ENCODE measurements around the gene KRT15. TPM values are rescaled to one million over a fixed set of nuclear protein-coding genes. Genes with fewer than 3 reads are reported as not detected.

Gene KRT15
- polyA plus RNA-seq, 12 donors: 0.13 to 365 (median 3.4) TPM; not detected in 5

DNA sequence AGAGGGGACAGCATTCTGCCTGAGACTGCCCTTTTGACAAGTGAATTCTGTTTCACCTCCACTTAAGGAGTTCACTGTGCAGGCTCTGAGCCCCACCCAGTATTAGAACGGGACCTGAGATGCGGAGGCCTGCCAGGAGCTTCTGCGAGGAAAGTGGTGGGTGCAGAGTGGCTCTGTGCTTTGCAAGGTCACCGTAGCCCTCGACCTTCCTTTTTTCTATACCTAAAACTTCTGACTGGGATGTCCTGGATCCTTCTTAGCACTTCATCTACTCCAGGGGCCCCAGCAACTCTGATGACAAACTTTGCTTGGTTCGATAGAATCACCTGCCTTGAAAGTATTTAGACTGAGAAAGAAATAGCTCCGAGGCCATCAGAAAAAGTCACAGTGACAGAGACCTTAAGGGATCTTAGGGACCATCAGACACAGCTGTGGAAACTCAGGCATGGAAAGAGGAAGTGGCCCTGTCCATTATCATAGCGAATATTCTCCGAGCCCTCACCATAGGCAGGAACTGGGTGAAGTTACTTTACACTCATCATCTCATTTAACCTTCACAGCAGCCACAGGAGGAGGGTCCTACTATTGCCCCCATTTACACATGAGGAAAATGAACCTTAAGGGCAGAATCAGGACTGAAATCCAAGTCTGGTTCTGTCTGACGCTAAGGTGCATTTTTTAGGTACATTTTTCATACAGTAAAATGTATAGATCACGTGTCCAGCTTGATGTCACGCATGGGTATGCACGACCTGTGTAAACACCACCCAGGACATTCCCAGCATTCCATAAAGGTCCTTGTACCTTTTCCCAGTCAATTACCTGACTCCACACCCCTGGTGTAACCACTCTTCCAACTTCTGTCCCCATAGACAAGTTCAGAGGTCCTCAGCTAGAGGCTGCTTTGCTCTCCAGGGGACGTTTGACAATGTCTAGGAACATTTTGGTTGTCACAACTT is 12.6 kb downstream of the KRT15 start:
- no peak for DNase-seq

DNA sequence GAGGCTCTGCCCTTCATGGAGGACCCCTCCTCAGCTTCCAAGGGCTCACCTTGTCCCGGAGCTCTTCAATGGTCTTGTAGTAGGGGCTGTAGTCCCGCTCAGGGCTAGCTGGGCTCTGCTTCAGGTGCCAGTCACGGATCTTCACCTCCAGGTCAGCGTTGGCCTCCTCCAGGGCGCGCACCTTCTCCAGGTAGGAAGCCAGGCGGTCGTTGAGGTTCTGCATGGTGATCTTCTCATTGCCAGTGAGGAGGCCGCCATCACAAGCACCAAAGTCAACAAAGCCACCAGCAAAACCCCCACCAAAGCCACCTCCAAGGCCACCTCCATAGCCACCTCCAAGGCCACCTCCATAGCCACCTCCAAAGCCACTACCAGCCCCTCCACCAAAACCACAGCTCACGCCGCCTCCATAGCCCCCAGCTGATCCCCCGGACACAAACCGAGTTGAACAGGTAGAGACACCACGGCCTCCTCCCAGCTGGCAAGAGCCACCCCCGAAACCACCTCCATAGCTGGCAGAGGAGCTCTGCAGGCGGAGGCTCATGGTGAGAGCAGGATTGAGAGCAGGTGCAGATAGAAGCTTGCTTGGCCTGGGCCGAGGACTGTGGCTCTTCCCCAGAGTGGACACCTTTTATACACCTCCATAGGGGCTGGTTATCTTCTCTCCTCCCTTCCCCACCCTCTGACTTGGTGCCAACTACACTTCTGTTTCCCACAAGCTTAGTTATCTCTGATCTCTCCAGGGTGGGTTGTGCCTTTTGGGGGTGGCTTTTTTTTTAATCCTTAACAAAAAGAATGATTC is 13.5 kb downstream of the KRT15 start, which contains the start of gene KRT13:
TSS of gene KRT13 (minus strand) at position 606 of the 802 bp plus-strand sequence. CDS start at position 544, 62 bp downstream.
- DNase-seq: no peak

DNA sequence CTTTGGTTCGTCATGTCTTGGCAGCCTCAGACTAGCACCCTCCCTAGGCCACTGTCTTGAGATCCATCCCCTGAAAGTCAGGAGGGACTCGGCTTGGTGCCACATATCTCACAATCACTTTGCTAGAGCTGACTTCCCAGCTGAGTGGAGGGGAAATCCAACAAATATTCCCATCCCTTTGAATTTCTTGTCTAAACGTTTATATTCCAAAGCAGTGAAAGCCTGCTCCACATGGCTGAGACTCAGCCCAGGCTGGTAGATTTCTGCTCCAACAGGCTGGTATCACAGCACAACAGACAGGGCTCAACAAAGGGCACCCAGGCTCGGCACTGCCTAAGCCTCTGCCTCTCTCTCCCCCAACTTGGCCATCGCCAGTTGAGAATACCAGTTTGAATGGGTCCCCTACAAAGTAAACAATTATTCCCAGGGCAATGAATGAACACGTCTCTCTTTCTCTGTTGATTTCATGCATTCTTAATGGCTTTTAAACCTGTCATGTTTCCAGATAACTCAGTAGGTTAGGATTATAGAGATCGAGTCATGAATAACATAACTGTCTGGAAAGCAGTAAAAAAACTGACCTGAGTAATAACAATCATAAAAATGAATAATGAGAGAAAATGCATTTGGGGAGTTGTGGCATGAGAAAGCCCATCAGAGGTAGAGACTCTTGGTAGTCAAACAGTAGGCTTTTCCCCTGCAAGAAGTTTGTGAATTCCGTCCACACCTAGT is 14.3 kb downstream of the KRT15 start:
- DNase-seq: no peak

DNA sequence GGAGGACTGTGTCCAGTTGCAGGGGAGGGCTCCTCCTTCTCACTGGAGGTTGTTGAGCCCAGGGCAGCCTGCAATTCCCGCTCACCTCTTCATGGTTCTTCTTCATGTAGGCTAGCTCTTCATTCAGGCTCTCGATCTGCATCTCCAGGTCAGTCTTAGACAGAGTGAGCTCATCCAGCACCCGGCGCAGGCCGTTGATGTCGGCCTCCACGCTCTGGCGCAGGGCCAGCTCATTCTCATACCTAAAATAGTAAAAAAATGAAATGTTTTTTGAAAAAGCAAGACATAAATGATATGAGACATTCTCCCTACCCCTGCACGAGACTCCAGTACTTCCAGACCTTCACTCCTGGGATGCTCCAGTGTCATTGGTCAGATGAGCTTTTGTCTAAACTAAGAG is 15.5 kb downstream of the KRT15 start:
- DNase-seq: no peak

DNA sequence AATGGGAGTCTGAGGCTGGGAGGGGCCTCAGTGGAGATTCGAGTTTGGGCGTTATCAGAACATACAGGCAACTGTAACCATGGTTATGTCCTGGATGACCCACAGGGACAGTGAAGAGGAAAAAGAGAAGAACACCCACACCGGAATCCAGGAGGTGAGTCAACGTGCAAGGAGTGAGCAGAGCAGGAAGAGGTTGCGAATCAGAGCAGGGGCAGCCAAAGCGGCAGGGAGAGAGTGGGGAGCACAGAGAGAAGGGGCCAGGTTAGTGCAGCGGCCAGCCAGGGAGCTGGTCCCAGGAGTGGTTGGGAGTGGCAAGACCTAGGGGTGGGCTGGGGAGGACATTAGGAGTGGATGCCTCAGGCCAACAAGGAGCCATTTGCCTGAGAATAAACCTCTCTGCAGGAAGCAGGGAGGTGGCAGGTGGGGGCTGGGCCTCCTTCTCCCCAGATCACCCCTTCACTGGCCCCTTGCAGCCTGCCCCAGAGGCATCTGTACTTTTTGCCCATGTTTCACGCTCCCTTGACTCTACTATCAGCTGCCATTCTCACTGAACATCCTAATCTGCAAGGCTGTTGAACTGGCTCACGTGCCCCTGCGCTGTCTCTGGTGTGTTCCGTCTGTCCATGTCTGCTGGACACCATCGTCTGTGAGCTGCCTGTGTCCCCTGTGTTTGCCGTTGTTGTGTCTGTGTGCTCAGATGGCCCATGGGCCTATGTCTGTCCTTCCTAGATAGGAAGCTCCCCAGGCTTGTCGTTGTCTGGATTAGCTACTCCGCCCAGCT is 18.4 kb downstream of the KRT15 start:
- DNase-seq: no peak

DNA sequence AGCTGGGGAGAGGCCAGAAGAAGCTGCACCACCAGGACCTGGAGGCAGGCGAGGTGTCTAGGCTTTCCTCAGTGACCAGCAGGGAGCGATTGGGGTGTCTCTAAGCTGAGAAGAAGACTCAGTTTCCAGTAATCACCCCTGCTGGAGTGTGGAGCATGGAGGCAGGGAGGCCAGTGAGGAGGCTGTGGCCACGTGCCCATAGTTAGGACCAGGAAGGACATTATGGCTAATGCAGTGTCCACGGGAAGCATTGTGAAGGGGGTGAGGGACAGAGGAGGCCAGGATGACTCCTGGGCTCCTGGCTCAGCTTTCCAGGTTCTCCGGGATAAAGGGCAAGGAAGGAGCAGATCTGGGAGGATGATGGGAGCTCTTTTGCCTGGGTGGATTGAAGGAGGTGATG is 19.0 kb downstream of the KRT15 start:
- no peak for DNase-seq

DNA sequence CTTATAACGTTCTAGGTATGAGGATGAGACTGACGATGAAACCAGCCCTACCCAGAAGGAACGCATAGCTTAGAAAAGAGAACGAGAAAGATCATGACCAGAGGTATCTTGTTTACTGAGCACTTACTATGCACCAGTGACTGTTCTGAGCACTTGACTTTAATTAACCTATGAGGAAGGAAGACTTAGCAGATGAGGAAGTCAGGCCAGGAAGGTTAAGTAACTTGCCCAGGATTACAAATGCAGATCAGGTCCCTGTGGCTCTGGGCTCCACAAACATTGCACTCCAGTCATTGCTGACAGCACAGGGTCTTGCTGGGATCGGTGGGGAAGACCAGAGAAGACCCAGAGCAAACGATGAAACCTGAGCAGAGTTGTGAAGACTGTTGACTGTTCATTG is 20.4 kb downstream of the KRT15 start:
- DNase-seq: no peak

DNA sequence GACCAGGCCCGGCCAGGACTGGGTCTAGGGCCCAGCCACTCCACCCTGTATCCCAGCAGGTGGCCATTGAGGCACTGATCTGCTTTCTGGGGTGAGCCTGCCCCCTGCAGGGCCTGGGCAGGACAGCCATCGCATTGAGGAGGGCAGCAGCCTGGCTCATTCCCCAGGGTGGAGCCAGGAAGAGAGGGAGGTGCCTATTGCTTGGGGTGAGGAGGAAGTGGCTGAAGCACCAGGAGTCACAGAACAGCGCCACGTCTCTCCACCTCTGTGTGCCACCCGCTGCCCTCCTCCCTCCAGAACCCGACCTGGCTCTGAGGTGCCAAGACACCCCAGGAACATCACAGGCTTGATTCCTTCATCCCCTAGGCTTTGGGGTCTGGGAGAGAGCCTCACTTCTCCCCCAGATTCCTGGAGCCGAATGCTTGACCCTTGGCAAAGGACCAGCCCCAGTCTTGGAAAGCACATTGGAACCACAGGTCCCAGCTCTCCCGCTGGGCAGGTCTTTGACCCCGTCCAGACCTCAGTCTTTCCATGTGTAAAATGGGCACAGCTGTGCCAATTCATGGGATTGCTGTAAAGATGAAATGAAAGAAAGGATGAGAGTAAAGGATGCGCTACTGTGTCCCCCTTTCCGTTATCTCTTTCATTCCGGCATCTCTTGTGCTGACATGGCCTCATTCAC is 21.7 kb downstream of the KRT15 start:
- DNase-seq: peak; percentile 16

DNA sequence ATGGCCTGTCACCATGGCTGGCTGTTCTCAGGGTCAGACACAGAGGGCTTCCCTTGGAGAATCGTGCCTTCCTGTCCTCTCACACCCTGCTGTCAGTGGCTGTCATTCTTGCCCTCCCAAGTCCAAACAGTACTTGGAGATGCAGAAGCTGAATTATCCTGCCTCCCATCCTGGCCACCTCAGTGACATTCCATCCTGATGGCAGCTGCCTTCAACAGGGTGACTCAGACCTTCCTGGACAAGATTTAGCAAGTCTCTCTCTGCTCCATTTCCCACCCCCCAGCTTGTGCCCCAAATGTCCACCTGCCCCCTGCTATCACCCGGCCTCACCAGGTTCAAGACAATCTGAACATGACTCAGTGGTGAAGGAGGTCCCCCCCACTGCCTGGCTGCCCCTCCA is 24.2 kb downstream of the KRT15 start:
- no peak for DNase-seq

DNA sequence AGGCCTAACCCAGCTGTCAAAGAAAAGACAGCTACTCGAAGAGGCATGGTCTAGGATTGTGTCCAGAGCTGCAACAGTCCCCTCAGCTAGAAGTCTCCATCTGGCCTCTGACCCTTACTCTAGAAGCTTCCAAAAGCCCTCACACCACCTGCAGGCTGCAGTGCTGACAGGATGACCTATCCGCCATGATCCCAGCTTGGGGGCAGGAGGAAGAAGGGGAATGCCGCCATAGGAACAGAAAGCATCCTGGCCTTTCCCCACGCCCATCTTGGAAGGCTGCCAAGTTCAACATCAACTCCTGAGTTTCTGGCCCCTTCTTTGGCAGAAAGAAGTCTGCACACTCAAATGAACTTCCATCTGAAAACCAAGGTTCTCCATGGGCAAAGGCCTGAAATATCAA is 25.9 kb downstream of the KRT15 start:
- peak; percentile 17 for DNase-seq

DNA sequence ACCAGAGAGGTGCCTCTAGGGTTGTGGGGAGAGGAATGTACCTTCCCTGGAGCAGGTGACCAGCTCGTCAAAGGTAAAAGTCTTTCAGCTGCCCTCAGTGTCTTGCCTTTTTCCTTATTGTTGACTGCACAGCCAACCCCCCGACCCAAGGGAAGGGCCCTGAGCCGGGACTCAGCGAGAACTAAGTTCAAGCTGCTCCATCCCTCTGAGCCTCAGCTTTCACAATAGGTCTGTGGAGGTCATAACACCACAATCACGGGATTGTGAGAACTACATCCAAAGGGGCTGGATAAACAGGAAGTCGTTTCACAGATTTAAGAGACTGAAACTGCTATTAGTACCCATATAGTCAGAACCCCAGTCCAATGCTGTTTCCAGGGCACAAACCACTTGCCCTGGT is 26.3 kb downstream of the KRT15 start:
- no peak for DNase-seq

DNA sequence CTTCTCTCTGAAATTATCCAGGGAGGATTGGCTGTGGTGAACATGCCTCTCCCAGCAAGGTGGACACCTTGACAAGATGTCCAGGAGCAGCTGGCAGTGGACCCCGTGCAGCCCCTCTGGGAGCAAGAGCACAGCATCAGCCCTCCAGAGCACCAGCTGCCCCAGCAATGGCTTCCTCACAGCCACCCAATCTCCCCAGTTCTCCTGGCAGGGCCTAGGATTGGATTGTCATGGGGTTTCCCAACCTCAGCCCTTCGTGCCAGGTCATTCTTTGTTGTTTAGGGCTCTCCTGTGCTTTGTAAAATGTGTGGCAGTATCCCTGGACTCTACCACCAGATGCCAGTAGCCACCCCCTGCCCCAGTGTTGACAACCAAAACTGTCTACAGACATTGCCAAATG is 27.2 kb downstream of the KRT15 start:
- DNase-seq: no peak

DNA sequence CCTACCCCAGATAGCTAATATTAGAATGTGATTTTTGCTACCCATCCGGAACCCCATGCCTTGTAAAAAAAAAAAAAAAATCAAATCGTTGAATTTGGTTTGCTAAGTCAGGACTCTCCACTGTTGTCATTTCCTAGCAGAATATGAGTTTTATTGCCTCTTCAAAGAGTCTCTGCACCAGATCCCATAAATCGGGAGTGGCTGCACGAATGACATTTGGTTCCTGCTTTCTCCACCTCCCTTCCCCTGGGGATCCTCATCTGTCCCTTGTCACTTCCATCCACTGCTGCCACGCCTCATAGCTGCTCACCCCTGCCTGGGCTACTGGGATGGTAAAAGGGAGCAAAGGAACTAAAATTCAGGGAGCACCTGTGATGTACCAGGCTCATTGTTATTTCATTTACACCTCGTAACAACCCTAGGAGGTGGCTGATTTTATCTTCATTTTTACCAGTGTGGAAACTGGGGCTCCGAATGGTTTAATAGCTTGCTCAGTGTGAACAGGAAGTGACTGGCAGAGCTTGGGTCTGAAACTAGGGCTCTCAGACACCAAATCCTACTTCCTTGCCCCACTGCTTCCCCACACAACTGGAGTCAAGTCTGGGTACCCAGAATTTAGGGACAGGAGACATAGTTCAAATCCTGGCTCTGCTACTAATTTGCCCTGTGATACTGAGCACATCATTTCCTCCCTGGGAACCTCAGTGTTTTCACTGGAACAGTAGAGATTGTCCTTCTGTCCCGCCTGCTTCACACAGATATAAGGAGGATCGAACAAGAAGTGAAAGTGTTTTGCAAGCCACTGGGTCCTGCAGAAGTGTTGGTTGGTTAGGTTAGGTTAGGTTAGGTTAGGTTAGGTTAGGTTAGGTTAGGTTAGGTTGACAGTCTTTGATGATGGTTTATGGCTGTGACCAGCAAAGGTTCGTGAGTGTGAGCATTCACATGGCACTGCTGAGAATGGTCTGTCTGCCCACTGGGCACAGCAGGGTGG is 28.4 kb downstream of the KRT15 start:
- DNase-seq: no peak

DNA sequence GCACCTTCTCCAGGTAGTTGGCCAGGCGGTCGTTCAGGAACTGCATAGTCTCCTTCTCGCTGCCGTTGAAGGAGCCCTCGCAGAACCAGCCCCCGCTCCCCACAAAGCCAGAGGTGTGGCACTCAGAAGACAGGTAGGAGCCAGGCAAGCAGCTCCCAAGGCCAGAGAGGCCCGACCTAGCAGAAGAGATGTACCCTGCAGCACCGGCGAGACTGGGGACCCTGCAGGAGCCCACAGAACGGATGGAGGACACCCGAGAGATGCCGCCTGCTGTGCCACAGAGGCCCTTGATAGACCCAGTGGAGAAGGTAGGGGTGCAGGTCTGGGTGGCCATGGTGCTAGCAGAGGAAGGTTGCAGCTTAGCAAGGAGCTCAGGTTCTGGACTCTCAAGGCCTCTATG is 29.2 kb downstream of the KRT15 start, which contains the start of gene KRT36:
TSS of gene KRT36 (minus strand) at position 380 of the 400 bp plus-strand sequence. CDS start at position 334, 46 bp downstream.
- no peak for DNase-seq

DNA sequence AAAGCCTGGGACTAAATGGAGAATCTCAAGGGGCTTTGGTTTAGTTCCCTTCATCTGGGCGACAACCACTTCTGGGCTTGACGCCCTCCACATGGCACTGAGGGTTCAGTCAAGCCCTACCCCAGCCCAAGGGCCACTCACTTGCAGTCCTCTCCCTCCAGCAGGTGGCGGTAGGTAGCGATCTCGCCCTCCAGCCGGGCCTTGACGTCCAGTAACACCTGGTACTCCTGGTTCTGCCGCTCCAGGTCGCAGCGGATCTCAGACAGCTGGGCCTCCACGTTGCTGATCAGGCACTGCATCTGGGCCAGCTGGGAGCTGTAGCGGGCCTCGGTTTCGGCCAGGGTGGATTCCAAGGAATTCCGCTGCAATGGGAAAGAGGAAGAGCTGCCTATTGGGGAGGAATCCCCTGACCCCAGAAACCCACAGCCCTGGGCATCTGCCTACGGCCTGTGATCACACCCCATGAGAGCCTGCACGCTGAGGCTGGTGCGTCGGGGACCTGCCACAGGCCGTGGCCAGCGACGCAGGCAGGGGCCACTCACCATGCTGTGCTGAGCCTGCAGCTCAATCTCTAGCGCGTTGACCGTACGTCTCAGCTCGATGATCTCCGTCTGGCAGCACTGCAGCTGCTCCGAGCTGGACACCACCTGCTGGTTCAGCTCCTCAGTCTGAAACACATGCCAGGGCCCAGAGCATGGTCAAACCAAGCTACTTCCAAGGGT is 31.7 kb downstream of the KRT15 start:
- DNase-seq: no peak

DNA sequence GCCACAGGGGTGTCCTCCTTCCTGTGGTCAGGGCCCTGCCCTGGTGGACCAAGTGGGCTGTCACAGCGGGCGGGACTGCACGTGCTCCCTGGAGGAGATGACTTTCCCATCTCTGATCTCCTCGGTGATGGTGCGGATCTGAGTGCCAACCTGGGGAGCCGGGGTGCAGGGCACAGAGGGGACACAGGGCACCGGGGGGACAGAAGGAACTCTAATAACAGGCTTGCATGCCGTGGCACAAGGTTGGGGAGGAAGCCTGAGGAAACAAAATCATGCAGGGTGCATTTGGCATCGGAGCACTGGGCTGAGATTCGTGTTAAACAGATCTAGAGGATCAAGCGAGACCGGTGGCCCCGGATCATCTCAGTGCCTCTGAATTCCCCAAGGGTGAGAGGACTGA is 32.4 kb downstream of the KRT15 start:
- DNase-seq: no peak

DNA sequence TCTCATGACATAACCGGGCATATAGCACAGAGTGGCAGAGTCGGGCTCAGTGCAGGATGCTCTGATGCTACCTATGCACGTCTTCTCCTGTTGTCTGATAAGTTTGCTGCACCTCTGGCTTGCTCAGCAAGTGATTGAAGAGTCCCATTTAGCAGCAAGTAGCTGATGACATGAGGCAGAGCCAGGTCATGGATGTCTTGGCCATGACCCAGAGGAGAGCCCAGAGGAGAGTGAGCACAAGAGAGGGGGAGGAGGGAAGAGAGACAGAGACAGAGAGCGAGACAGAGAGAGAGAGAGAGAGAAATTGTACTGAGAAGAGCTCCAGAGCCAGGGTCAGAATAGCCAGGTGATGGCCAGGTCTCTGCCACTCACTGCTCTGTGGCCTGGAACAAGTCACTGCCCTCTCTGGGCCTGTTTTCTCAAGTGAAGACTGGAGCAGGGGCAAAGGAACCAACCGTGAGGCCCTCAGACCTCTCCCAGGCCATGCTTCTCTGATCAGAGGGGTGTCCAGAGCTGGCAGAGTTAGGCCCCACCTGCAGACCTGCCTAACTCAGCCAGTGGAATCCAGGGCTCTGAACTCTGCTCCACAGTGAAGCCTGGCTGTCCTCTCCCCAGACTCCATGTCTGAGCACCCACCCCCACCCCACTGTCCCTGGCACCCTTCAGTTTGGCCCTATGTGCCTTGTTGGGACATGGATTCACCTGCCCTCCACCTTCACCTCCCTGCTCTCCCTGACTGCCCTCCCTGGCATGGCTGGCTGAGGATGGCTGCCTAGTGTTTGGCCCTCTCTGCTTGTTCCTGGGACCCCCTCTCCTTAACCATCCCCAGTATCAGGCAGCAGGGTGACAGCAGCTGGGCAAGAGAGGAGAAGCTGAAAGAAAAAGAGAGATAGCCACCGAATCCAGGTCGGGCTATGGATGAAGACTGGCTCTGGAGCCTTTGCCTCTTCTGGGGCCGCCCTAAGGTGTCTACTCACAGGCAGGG is 33.5 kb downstream of the KRT15 start:
- no peak for DNase-seq
